Mononuclear cell (primary cell): Measurements from ENCODE around the gene LRGUK. TPM values are rescaled to one million over a fixed set of nuclear protein-coding genes. Genes with fewer than 3 reads are reported as not detected.
"Not testable (repeated sequence)": the region's sequence is repeated elsewhere in the genome, so short reads cannot be mapped to it uniquely, and the experiment has no call there.

Experiments used
- H3K27me3 ChIP-seq: 2 replicates; pipeline ENCODE4 v1.6.0; 2011; ENCODE audit warnings: low read length, control low read depth; ENCODE audit not compliant: insufficient read depth
- H3K4me1 ChIP-seq: 2 replicates; pipeline ENCODE4 v1.5.1; 2011; ENCODE audit warnings: mild to moderate bottlenecking, low read length, control low read depth; ENCODE audit not compliant: insufficient read depth
- H3K4me3 ChIP-seq: 2 replicates; pipeline ENCODE4 v1.5.1; 2011; ENCODE audit warnings: mild to moderate bottlenecking, low read length, moderate library complexity
- H3K9me3 ChIP-seq: 2 replicates; pipeline ENCODE4 v1.5.1; 2011; ENCODE audit warnings: low read depth, mild to moderate bottlenecking, control low read depth, low read length
- total RNA-seq: library from RNA; depleted of rRNA; stranded (reverse); fragments of >200 nt; gene quantifications from one replicate; pipeline ENCODE4 v1.2.3, GENCODE V29; 2012

Gene LRGUK
- total RNA-seq = 0.94 TPM

GRCh38 chr7:134126966-134127848, at the start of gene LRGUK:
Gene LRGUK, plus strand, starts transcription at chr7:134127340. Its CDS starts 28 bp downstream, at chr7:134127368.
- H3K4me3 ChIP-seq = peak within 1 kb of the TSS; percentile 49
- peaks cover 20% of the 10 kb centered on the region for H3K4me1 ChIP-seq
- H3K27me3 ChIP-seq = no peaks in the 10 kb centered on the region
- no peaks in the 10 kb centered on the region for H3K9me3 ChIP-seq

- H3K27me3 ChIP-seq, H3K4me3 ChIP-seq, H3K9me3 ChIP-seq, H3K4me1 ChIP-seq: not testable (repeated sequence)
Observed at GRCh38 chr7:134077560-134077959, 49.6 kb upstream of the LRGUK start.

GRCh38 chr7:134078991-134079390, 48.1 kb upstream of the LRGUK start:
- peaks cover 4% of the 10 kb centered on the region for H3K4me1 ChIP-seq
- H3K27me3 ChIP-seq = no peaks in the 10 kb centered on the region
- H3K4me3 ChIP-seq = no peak overlapping the region
- no peaks in the 10 kb centered on the region for H3K9me3 ChIP-seq

GRCh38 chr7:134081695-134082094, 45.4 kb upstream of the LRGUK start:
- H3K27me3 ChIP-seq = no peaks in the 10 kb centered on the region
- peaks cover 23% of the 10 kb centered on the region for H3K4me1 ChIP-seq
- H3K4me3 ChIP-seq = no peak overlapping the region
- H3K9me3 ChIP-seq = no peaks in the 10 kb centered on the region

GRCh38 chr7:134083766-134084487, 43.2 kb upstream of the LRGUK start:
- Histone ChIP-seq H3K4me3 (no peak overlapping the region), H3K27me3 (no peaks in the 10 kb centered on the region), H3K4me1 (peaks cover 23% of the 10 kb centered on the region), H3K9me3 (peaks cover 10% of the 10 kb centered on the region)

GRCh38 chr7:134084488-134085144, 42.5 kb upstream of the LRGUK start:
- no peak overlapping the region for H3K4me3 ChIP-seq
- peaks cover 17% of the 10 kb centered on the region for H3K9me3 ChIP-seq
- H3K4me1 ChIP-seq = peaks cover 23% of the 10 kb centered on the region
- H3K27me3 ChIP-seq = no peaks in the 10 kb centered on the region

- Histone ChIP-seq H3K9me3 (peaks cover 24% of the 10 kb centered on the region), H3K4me3 (no peak overlapping the region), H3K27me3 (no peaks in the 10 kb centered on the region), H3K4me1 (peaks cover 23% of the 10 kb centered on the region)
Observed at GRCh38 chr7:134085311-134085710, 41.8 kb upstream of the LRGUK start.

- Histone ChIP-seq H3K4me3 (no peak overlapping the region), H3K9me3 (peaks cover 25% of the 10 kb centered on the region), H3K4me1 (peaks cover 23% of the 10 kb centered on the region), H3K27me3 (no peaks in the 10 kb centered on the region)
Observed at GRCh38 chr7:134086998-134087735, 40.0 kb upstream of the LRGUK start.

- H3K4me3 ChIP-seq = no peak overlapping the region
Observed at GRCh38 chr7:134088199-134088598, 38.9 kb upstream of the LRGUK start.

GRCh38 chr7:134089446-134089845, 37.7 kb upstream of the LRGUK start:
- no peak overlapping the region for H3K4me3 ChIP-seq
- peaks cover 14% of the 10 kb centered on the region for H3K4me1 ChIP-seq
- peaks cover 25% of the 10 kb centered on the region for H3K9me3 ChIP-seq
- H3K27me3 ChIP-seq = no peaks in the 10 kb centered on the region

More at GRCh38 chr7:134088199-134088598, 38.9 kb upstream of the LRGUK start:
- H3K4me1 ChIP-seq = peaks cover 23% of the 10 kb centered on the region
- peaks cover 25% of the 10 kb centered on the region for H3K9me3 ChIP-seq
- H3K27me3 ChIP-seq = no peaks in the 10 kb centered on the region

GRCh38 chr7:134098072-134098471, 29.1 kb upstream of the LRGUK start:
- no peaks in the 10 kb centered on the region for H3K9me3 ChIP-seq
- H3K4me1 ChIP-seq = no peaks in the 10 kb centered on the region
- no peaks in the 10 kb centered on the region for H3K27me3 ChIP-seq

GRCh38 chr7:134101716-134102115, 25.4 kb upstream of the LRGUK start:
- no peaks in the 10 kb centered on the region for H3K27me3 ChIP-seq
- H3K9me3 ChIP-seq = no peaks in the 10 kb centered on the region
- H3K4me3 ChIP-seq = no peak overlapping the region
- H3K4me1 ChIP-seq = no peaks in the 10 kb centered on the region

More at GRCh38 chr7:134098072-134098471, 29.1 kb upstream of the LRGUK start:
- H3K4me3 ChIP-seq = no peak overlapping the region

GRCh38 chr7:134104166-134104565, 23.0 kb upstream of the LRGUK start:
- H3K4me3 ChIP-seq = no peak overlapping the region
- H3K4me1 ChIP-seq = no peaks in the 10 kb centered on the region
- no peaks in the 10 kb centered on the region for H3K9me3 ChIP-seq
- no peaks in the 10 kb centered on the region for H3K27me3 ChIP-seq

GRCh38 chr7:134105841-134106240, 21.3 kb upstream of the LRGUK start:
- Histone ChIP-seq H3K4me3 (no peak overlapping the region), H3K9me3 (no peaks in the 10 kb centered on the region), H3K27me3 (no peaks in the 10 kb centered on the region), H3K4me1 (no peaks in the 10 kb centered on the region)
